WERI-Rb-1 (cell line): ENCODE results near the gene ACOT9.
"Not testable (repeated sequence)": the region's sequence is repeated elsewhere in the genome, so short reads cannot be mapped to it uniquely, and the experiment has no call there.

Experiments
- DNase-seq: peaks from one replicate; pipeline ENCODE4 v3.0.0-alpha.2; 2020
- H3K27ac ChIP-seq: fragments of 250-450 bp; sonication (Bioruptor Pico); 2 replicates; pipeline ENCODE4 v1.5.1; 2020; ENCODE audit warnings: mild to moderate bottlenecking, moderate library complexity
- H3K27me3 ChIP-seq: fragments of 250-450 bp; sonication (Bioruptor Pico); 2 replicates; pipeline ENCODE4 v1.5.1; 2021; ENCODE audit warnings: mild to moderate bottlenecking, low read depth, moderate library complexity; ENCODE audit not compliant: insufficient read depth, severe bottlenecking
- H3K36me3 ChIP-seq: fragments of 250-450 bp; sonication (Bioruptor Pico); 2 replicates; pipeline ENCODE4 v1.5.1; 2020; ENCODE audit warnings: mild to moderate bottlenecking, moderate library complexity
- H3K4me3 ChIP-seq: 2 replicates; pipeline ENCODE4 v1.5.1; 2011; ENCODE audit warnings: low read depth, mild to moderate bottlenecking, control low read depth, low read length
- H3K9me3 ChIP-seq: fragments of 250-450 bp; sonication (Bioruptor Pico); 2 replicates; pipeline ENCODE4 v1.5.1; 2021; ENCODE audit warnings: mild to moderate bottlenecking, moderate library complexity; ENCODE audit not compliant: severe bottlenecking
- TF ChIP-seq, protein P1 (sequence below): IDR thresholded peaks from 2 replicates; pipeline ENCODE4 v1.5.1; 2011; ENCODE audit warnings: low read depth, mild to moderate bottlenecking, control low read depth, inconsistent platforms, low read length

The ACOT9 gene

GRCh38 chrX:23745786-23746185 is 2.7 kb upstream of the ACOT9 start:
- H3K27me3 ChIP-seq, result peaks cover 6% of the 10 kb centered on the region
- no peak overlapping the region for H3K27ac ChIP-seq
- no peaks in the 10 kb centered on the region for H3K9me3 ChIP-seq
- TF ChIP-seq, protein P1, sequence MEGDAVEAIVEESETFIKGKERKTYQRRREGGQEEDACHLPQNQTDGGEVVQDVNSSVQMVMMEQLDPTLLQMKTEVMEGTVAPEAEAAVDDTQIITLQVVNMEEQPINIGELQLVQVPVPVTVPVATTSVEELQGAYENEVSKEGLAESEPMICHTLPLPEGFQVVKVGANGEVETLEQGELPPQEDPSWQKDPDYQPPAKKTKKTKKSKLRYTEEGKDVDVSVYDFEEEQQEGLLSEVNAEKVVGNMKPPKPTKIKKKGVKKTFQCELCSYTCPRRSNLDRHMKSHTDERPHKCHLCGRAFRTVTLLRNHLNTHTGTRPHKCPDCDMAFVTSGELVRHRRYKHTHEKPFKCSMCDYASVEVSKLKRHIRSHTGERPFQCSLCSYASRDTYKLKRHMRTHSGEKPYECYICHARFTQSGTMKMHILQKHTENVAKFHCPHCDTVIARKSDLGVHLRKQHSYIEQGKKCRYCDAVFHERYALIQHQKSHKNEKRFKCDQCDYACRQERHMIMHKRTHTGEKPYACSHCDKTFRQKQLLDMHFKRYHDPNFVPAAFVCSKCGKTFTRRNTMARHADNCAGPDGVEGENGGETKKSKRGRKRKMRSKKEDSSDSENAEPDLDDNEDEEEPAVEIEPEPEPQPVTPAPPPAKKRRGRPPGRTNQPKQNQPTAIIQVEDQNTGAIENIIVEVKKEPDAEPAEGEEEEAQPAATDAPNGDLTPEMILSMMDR, result no peak
- H3K36me3 ChIP-seq, result no peaks in the 10 kb centered on the region
- H3K4me3 ChIP-seq, result no peak overlapping the region
- DNase-seq, result no peak

- H3K4me3 ChIP-seq, result peak overlapping the region; percentile 70
- H3K27ac ChIP-seq, result peak overlapping the region; percentile 54
- H3K27me3 ChIP-seq, H3K36me3 ChIP-seq, H3K9me3 ChIP-seq, DNase-seq: not testable (repeated sequence)
These were observed 521 bp upstream of the ACOT9 start for GRCh38 chrX:23743623-23743971.

GRCh38 chrX:23742174-23742696 is 841 bp downstream of the ACOT9 start:
- peak overlapping the region; percentile 70 for H3K4me3 ChIP-seq
- DNase-seq, result peak; percentile 20
- H3K27me3 ChIP-seq, result peaks cover 6% of the 10 kb centered on the region
- TF ChIP-seq, protein P1, result no peak
- no peaks in the 10 kb centered on the region for H3K9me3 ChIP-seq
- no peak overlapping the region; the same call in 1 of the 2 replicates for H3K27ac ChIP-seq
- H3K36me3 ChIP-seq, result no peaks in the 10 kb centered on the region

GRCh38 chrX:23737413-23737812 is 5.7 kb downstream of the ACOT9 start:
- Histone ChIP-seq H3K4me3 (no peak overlapping the region), H3K9me3 (no peaks in the 10 kb centered on the region), H3K27me3 (peaks cover 6% of the 10 kb centered on the region), H3K27ac (no peak overlapping the region), H3K36me3 (no peaks in the 10 kb centered on the region)
- DNase-seq, result no peak
- TF ChIP-seq, protein P1, result no peak

- Histone ChIP-seq H3K4me3 (no peak overlapping the region), H3K27me3 (peaks cover 6% of the 10 kb centered on the region), H3K27ac (no peak overlapping the region), H3K9me3 (no peaks in the 10 kb centered on the region), H3K36me3 (no peaks in the 10 kb centered on the region)
- no peak for DNase-seq
- TF ChIP-seq, protein P1, result no peak
These were observed 7.0 kb downstream of the ACOT9 start for GRCh38 chrX:23736030-23736429.

GRCh38 chrX:23732704-23733103 is 10.4 kb downstream of the ACOT9 start:
- Histone ChIP-seq H3K36me3 (peaks cover 2% of the 10 kb centered on the region; the same call in 1 of the 2 replicates), H3K4me3 (no peak overlapping the region), H3K9me3 (no peaks in the 10 kb centered on the region), H3K27ac (no peak overlapping the region), H3K27me3 (peaks cover 8% of the 10 kb centered on the region)
- DNase-seq, result no peak
- TF ChIP-seq, protein P1, result no peak
